ENCODE results near the gene CPPED1.

- TF ChIP-seq CTCF (IDR thresholded peaks at IDR 0.05; ENCODE audit: low read depth, low read length, missing input control) (no peak), FOXA1 (IDR thresholded peaks at IDR 0.05) (no peak)
Measured at GRCh38 chr16:12757546-12757945, 46.1 kb downstream of the CPPED1 start.
